IMR-90 (cell line): Measurements from ENCODE around the gene DCUN1D4. TPM values are rescaled to one million over a fixed set of nuclear protein-coding genes. Genes with fewer than 3 reads are reported as not detected.
A peak's percentile ranks its signal among the peaks of the same experiment; 100 is the strongest.

Experiments
- ATAC-seq: fragments of 200-7000 bp; cut with Tn5 transposase; 2 replicates; pipeline ENCODE4 v1.9.1; 2020; ENCODE audit warnings: low read depth, mild to moderate bottlenecking, moderate library complexity
- BruUV-seq: library from RNA; stranded (reverse); fragments of 400-500 nt; replicated peaks from 2 replicates; lab custom pipeline; 2021; lab: Mats Ljungman, UMichigan
- CTCF ChIA-PET: fragments of 300-600 bp; formaldehyde crosslinking; extraction: SDS; loops from one replicate; lab custom pipeline; 2021; ENCODE audit warnings: antibody characterized with exemption; lab: Yijun Ruan, JAX
- POLR2A ChIA-PET: fragments of 300-600 bp; sonication (Branson Sonifier 250); formaldehyde crosslinking; loops from one replicate; lab custom pipeline; 2022; ENCODE audit warnings: antibody characterized with exemption; ENCODE audit not compliant: unreplicated experiment; lab: Charles Lee
- DNase-seq: peaks from one replicate; pipeline ENCODE4 v3.0.0; 2013
- H2AFZ ChIP-seq: replicated peaks from 2 replicates; pipeline ENCODE3; 2013; ENCODE audit warnings: low read length, mild to moderate bottlenecking; ENCODE audit not compliant: poor library complexity
- H2AK5ac ChIP-seq: 2 replicates; pipeline ENCODE4 v1.6.1; 2013; ENCODE audit warnings: low read depth, low read length, inconsistent platforms
- H2AK9ac ChIP-seq: replicated peaks from 2 replicates; pipeline ENCODE3; 2013; ENCODE audit warnings: mild to moderate bottlenecking, low read depth, low read length, moderate library complexity; ENCODE audit not compliant: poor library complexity
- H2BK120ac ChIP-seq: 2 replicates; pipeline ENCODE4 v1.6.1; 2013; ENCODE audit warnings: low read depth, low read length, inconsistent platforms
- H2BK15ac ChIP-seq: 3 replicates; pipeline ENCODE4 v1.6.1; 2013; ENCODE audit warnings: low read depth, low read length, inconsistent platforms
- H2BK20ac ChIP-seq: 2 replicates; pipeline ENCODE4 v1.6.1; 2013; ENCODE audit warnings: low read depth, mild to moderate bottlenecking, inconsistent platforms, low read length, moderate library complexity
- H2BK5ac ChIP-seq: 2 replicates; pipeline ENCODE4 v1.6.1; 2013; ENCODE audit warnings: mild to moderate bottlenecking, low read depth, low read length, inconsistent platforms; ENCODE audit not compliant: poor library complexity, severe bottlenecking
- H3K14ac ChIP-seq: replicated peaks from 2 replicates; pipeline ENCODE4 v1.6.1; 2013; ENCODE audit warnings: low read depth, low read length, inconsistent platforms
- H3K18ac ChIP-seq: 2 replicates; pipeline ENCODE4 v1.6.1; 2013; ENCODE audit warnings: low read depth, low read length, control low read depth
- H3K23ac ChIP-seq: 2 replicates; pipeline ENCODE4 v1.6.1; 2013; ENCODE audit warnings: low read depth, low read length, inconsistent platforms
- H3K27ac ChIP-seq: 2 replicates; pipeline ENCODE4 v1.5.1; 2013; ENCODE audit warnings: mild to moderate bottlenecking, control low read depth, low read length; ENCODE audit not compliant: insufficient read depth
- H3K27me3 ChIP-seq: 2 replicates; pipeline ENCODE4 v1.6.1; 2013; ENCODE audit warnings: low read length; ENCODE audit not compliant: control insufficient read depth, insufficient read depth
- H3K36me3 ChIP-seq: 2 replicates; pipeline ENCODE4 v1.6.1; 2013; ENCODE audit warnings: low read length, mixed read lengths; ENCODE audit not compliant: control insufficient read depth, insufficient read depth
- H3K4ac ChIP-seq: 2 replicates; pipeline ENCODE4 v1.6.1; 2013; ENCODE audit warnings: low read depth, low read length, inconsistent platforms
- H3K4me1 ChIP-seq: 2 replicates; pipeline ENCODE4 v1.6.1; 2013; ENCODE audit warnings: low read length, mixed read lengths; ENCODE audit not compliant: control insufficient read depth, insufficient read depth
- H3K4me2 ChIP-seq: 2 replicates; pipeline ENCODE4 v1.6.1; 2013; ENCODE audit warnings: low read depth, mild to moderate bottlenecking, control low read depth, low read length, moderate library complexity
- H3K4me3 ChIP-seq: 2 replicates; pipeline ENCODE4 v1.5.1; 2013; ENCODE audit warnings: low read depth, mild to moderate bottlenecking, control low read depth, low read length, moderate library complexity; ENCODE audit not compliant: insufficient read depth
- H3K56ac ChIP-seq: 2 replicates; pipeline ENCODE4 v1.6.1; 2013; ENCODE audit warnings: low read length, inconsistent platforms; ENCODE audit not compliant: insufficient read depth; ENCODE audit errors: extremely low read depth
- H3K79me1 ChIP-seq, 2 experiments: 2 replicates each; pipeline ENCODE4 v1.6.1; 2013; ENCODE audit warnings: low read length in 2 of 2, inconsistent platforms in 1 of 2, low read depth in 1 of 2
- H3K9ac ChIP-seq: 2 replicates; pipeline ENCODE4 v1.6.1; 2013; ENCODE audit warnings: low read depth, low read length, control low read depth
- H3K9me1 ChIP-seq: 2 replicates; pipeline ENCODE4 v1.6.1; 2013; ENCODE audit warnings: low read length, inconsistent platforms; ENCODE audit not compliant: insufficient read depth
- H3K9me3 ChIP-seq: 2 replicates; pipeline ENCODE4 v1.6.1; 2013; ENCODE audit warnings: low read length; ENCODE audit not compliant: control insufficient read depth, insufficient read depth
- H4K20me1 ChIP-seq: 2 replicates; pipeline ENCODE4 v1.6.1; 2013; ENCODE audit warnings: low read length, inconsistent platforms; ENCODE audit not compliant: insufficient read depth
- H4K5ac ChIP-seq: 2 replicates; pipeline ENCODE4 v1.6.1; 2013; ENCODE audit warnings: mild to moderate bottlenecking, low read depth, low read length, control low read depth
- H4K8ac ChIP-seq, 2 experiments: 2 replicates each; pipeline ENCODE4 v1.6.1; 2013; ENCODE audit warnings: low read depth in 2 of 2, low read length in 2 of 2, control low read depth in 1 of 2, inconsistent platforms in 1 of 2
- H4K91ac ChIP-seq: 2 replicates; pipeline ENCODE4 v1.6.1; 2013; ENCODE audit warnings: low read depth, low read length, inconsistent platforms; ENCODE audit not compliant: insufficient read depth
- BHLHE40 ChIP-seq: fragments of 150-350 bp; IDR thresholded peaks from 2 replicates; pipeline ENCODE4 v1.6.1; 2016; ENCODE audit warnings: mild to moderate bottlenecking, low read depth, low read length
- CEBPB ChIP-seq: IDR thresholded peaks from 2 replicates; pipeline ENCODE4 v1.6.1; 2012; ENCODE audit warnings: low read depth, low read length, improper control_type of control experiment
- CHD1 ChIP-seq: IDR thresholded peaks from 2 replicates; pipeline ENCODE4 v1.6.1; 2012; ENCODE audit warnings: low read depth, low read length, improper control_type of control experiment
- FOS ChIP-seq: fragments of 150-350 bp; IDR thresholded peaks from 2 replicates; pipeline ENCODE4 v1.6.1; 2016; ENCODE audit warnings: low read depth, low read length
- MAFK ChIP-seq: IDR thresholded peaks from 2 replicates; pipeline ENCODE4 v1.6.1; 2012; ENCODE audit warnings: low read depth, low read length, improper control_type of control experiment
- MAZ ChIP-seq: IDR thresholded peaks from 2 replicates; pipeline ENCODE4 v1.6.1; 2012; ENCODE audit warnings: low read depth, mild to moderate bottlenecking, low read length, improper control_type of control experiment, moderate library complexity, borderline replicate concordance
- MXI1 ChIP-seq: IDR thresholded peaks from 2 replicates; pipeline ENCODE4 v1.6.1; 2012; ENCODE audit warnings: low read depth, mild to moderate bottlenecking, low read length, moderate library complexity, borderline replicate concordance
- NFE2L2 ChIP-seq: fragments of 150-350 bp; IDR thresholded peaks from 2 replicates; pipeline ENCODE4 v1.6.1; 2016; ENCODE audit warnings: low read depth, mild to moderate bottlenecking, low read length
- POLR2A ChIP-seq: IDR thresholded peaks from 2 replicates; pipeline ENCODE4 v1.6.1; 2012; ENCODE audit warnings: mild to moderate bottlenecking, low read depth, low read length
- RAD21 ChIP-seq: IDR thresholded peaks from 2 replicates; pipeline ENCODE4 v1.6.1; 2012; ENCODE audit warnings: low read length, improper control_type of control experiment
- RCOR1 ChIP-seq: IDR thresholded peaks from 2 replicates; pipeline ENCODE4 v1.6.1; 2012; ENCODE audit warnings: mild to moderate bottlenecking, low read length, improper control_type of control experiment; ENCODE audit not compliant: insufficient replicate concordance
- RFX5 ChIP-seq: IDR thresholded peaks from 2 replicates; pipeline ENCODE4 v1.8.0; 2012; ENCODE audit warnings: low read depth, mild to moderate bottlenecking, low read length, moderate library complexity
- SMC3 ChIP-seq: fragments of 150-350 bp; IDR thresholded peaks from 2 replicates; pipeline ENCODE4 v1.6.1; 2016; ENCODE audit warnings: low read depth, mild to moderate bottlenecking, antibody characterized with exemption, low read length, moderate library complexity
- WGBS, 2 experiments: methylation state at CpG; one replicate each; pipeline versions ENCODE4 v1.1.5 to v1.1.7; 2013; ENCODE audit warnings: missing lambda C conversion rate in 2 of 2; ENCODE audit not compliant: insufficient read length in 1 of 2; ENCODE audit errors: extremely low coverage in 2 of 2; 5-methylcytosine and 5-hydroxymethylcytosine counted together
- dilution Hi-C: fragments of 300-500 bp; cut with HindIII; formaldehyde crosslinking; loops from one replicate; pipeline ENCODE4 v1.14.3; 2018; ENCODE audit warnings: low sequenced_read_pairs; ENCODE audit not compliant: unreplicated experiment
- in situ Hi-C: fragments of 300-500 bp; cut with MboI; formaldehyde crosslinking; loops from 3 replicates; pipeline ENCODE4 v1.14.3; 2019; ENCODE audit warnings: low sequenced_read_pairs, inconsistent platforms, mixed read lengths
- intact Hi-C: fragments of 100-400 bp; cut with micrococcal nuclease; formaldehyde crosslinking; loops from 2 replicates; pipeline ENCODE4 v1.10.0; 2022
- polyA plus RNA-seq, 3 experiments: library from polyadenylated mRNA; depleted of rRNA; stranded (reverse); fragments of >200 nt; gene quantifications; 2 replicates each; pipeline ENCODE4 v1.2.3, GENCODE V29; 2012; ENCODE audit warnings: low replicate concordance in 1 of 3
- total RNA-seq: library from RNA; depleted of rRNA; stranded (reverse); fragments of >200 nt; gene quantifications from 2 replicates; pipeline ENCODE4 v1.2.3, GENCODE V29; 2012
- TF ChIP-seq, protein P1 (sequence below): fragments of 150-350 bp; IDR thresholded peaks from 2 replicates; pipeline ENCODE4 v1.6.1; 2016; ENCODE audit warnings: low read depth, mild to moderate bottlenecking, low read length, moderate library complexity, borderline replicate concordance
- TF ChIP-seq, protein P2 (sequence below): conservative IDR thresholded peaks from 2 replicates; pipeline ENCODE4 v1.5.1; 2012; ENCODE audit warnings: mild to moderate bottlenecking, low read depth, low read length, improper control_type of control experiment
- TF ChIP-seq, protein P3 (sequence below): fragments of 150-350 bp; IDR thresholded peaks from 2 replicates; pipeline ENCODE4 v1.6.1; 2017; ENCODE audit warnings: mild to moderate bottlenecking, antibody characterized with exemption, low read length, low read depth

Gene DCUN1D4
- total and polyA plus RNA-seq, 2 of the 4 experiments (the other 2 are of a cell fraction), result 31.0 to 44.3 TPM

DNA sequence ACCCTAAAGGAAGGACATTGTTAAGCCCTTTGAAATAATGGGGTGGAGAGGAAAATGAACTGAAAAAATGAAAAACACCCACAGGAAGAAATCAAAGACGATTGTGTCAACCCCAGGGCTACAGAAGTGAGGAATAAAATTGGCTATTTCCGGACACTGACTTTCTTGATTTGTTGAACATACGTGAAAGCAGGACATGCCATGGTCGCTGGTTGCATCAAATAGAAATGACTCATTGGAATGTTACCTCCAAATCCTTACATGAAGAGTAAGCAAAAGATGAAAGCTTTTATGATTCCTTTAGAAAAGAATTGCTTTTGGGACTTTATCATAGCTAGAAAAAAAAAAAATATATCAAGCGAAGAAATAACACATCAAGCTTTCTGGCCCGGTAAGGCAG, 75.3 kb downstream of the DCUN1D4 start:
- no peak overlapping the region for H2BK15ac ChIP-seq
- H4K5ac ChIP-seq, result no peak overlapping the region
- H3K4ac ChIP-seq, result no peak overlapping the region
- TF ChIP-seq BHLHE40 (no peak), RAD21 (no peak), FOS (no peak), NFE2L2 (no peak), RFX5 (no peak), CEBPB (no peak), SMC3 (no peak), RCOR1 (no peak), POLR2A (no peak), MAZ (no peak), CHD1 (no peak), MXI1 (no peak), MAFK (no peak)
- TF ChIP-seq, protein P1, sequence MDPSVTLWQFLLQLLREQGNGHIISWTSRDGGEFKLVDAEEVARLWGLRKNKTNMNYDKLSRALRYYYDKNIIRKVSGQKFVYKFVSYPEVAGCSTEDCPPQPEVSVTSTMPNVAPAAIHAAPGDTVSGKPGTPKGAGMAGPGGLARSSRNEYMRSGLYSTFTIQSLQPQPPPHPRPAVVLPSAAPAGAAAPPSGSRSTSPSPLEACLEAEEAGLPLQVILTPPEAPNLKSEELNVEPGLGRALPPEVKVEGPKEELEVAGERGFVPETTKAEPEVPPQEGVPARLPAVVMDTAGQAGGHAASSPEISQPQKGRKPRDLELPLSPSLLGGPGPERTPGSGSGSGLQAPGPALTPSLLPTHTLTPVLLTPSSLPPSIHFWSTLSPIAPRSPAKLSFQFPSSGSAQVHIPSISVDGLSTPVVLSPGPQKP, result no peak
- TF ChIP-seq, protein P2, sequence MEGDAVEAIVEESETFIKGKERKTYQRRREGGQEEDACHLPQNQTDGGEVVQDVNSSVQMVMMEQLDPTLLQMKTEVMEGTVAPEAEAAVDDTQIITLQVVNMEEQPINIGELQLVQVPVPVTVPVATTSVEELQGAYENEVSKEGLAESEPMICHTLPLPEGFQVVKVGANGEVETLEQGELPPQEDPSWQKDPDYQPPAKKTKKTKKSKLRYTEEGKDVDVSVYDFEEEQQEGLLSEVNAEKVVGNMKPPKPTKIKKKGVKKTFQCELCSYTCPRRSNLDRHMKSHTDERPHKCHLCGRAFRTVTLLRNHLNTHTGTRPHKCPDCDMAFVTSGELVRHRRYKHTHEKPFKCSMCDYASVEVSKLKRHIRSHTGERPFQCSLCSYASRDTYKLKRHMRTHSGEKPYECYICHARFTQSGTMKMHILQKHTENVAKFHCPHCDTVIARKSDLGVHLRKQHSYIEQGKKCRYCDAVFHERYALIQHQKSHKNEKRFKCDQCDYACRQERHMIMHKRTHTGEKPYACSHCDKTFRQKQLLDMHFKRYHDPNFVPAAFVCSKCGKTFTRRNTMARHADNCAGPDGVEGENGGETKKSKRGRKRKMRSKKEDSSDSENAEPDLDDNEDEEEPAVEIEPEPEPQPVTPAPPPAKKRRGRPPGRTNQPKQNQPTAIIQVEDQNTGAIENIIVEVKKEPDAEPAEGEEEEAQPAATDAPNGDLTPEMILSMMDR, result no peak
- TF ChIP-seq, protein P3, sequence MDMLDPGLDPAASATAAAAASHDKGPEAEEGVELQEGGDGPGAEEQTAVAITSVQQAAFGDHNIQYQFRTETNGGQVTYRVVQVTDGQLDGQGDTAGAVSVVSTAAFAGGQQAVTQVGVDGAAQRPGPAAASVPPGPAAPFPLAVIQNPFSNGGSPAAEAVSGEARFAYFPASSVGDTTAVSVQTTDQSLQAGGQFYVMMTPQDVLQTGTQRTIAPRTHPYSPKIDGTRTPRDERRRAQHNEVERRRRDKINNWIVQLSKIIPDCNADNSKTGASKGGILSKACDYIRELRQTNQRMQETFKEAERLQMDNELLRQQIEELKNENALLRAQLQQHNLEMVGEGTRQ, result no peak
- no peak overlapping the region for H4K8ac ChIP-seq
- no peak overlapping the region for H2AK5ac ChIP-seq
- H2BK120ac ChIP-seq, result no peak overlapping the region
- BruUV-seq, result no TSS peak
- ChIA-PET CTCF (no interaction called here), POLR2A (no interaction called here)
- H2BK5ac ChIP-seq, result no peak overlapping the region
- H3K4me1 ChIP-seq, result no peaks in the 10 kb centered on the region; the same call in 1 of the 2 replicates
- H3K4me3 ChIP-seq, result no peak overlapping the region
- H3K4me2 ChIP-seq, result no peak overlapping the region
- WGBS, 2 experiments, result 80% methylated on average over 2 of the region's 6 CpGs; no CpG with 5 or more reads in 1 of the 2 experiments
- H3K56ac ChIP-seq, result no peak overlapping the region
- H3K9me1 ChIP-seq, result no peaks in the 10 kb centered on the region
- H3K23ac ChIP-seq, result no peak overlapping the region
- H3K27me3 ChIP-seq, result no peaks in the 10 kb centered on the region
- no peak overlapping the region for H3K18ac ChIP-seq
- no peak overlapping the region for H3K14ac ChIP-seq
- ATAC-seq (no peak), DNase-seq (peak; percentile 17)
- in situ Hi-C loops (no loop called here), dilution Hi-C loops (no loop called here), intact Hi-C loops (no loop called here)
- no peak overlapping the region for H2AK9ac ChIP-seq
- no peaks in the 10 kb centered on the region for H3K79me1 ChIP-seq
- no peak overlapping the region for H2BK20ac ChIP-seq
- no peak overlapping the region for H3K27ac ChIP-seq
- no peak overlapping the region for H4K91ac ChIP-seq
- no peak overlapping the region for H3K9ac ChIP-seq
- no peak overlapping the region for H2AFZ ChIP-seq
- no peaks in the 10 kb centered on the region for H4K20me1 ChIP-seq
- H3K36me3 ChIP-seq, result peaks cover 8% of the 10 kb centered on the region
- no peaks in the 10 kb centered on the region for H3K9me3 ChIP-seq
